Astrocyte of the cerebellum (primary cell): Measurements from ENCODE around the gene HSD17B8.
A peak's percentile ranks its signal among the peaks of the same experiment; 100 is the strongest.

ENCODE experiments used
- DNase-seq: peaks from one replicate; pipeline ENCODE4 v3.0.0-alpha.2; 2011; ENCODE audit warnings: low read depth
- H3K4me3 ChIP-seq: 2 replicates; pipeline ENCODE4 v1.5.1; 2011; ENCODE audit warnings: mild to moderate bottlenecking, low read depth, low read length, moderate library complexity
- CTCF ChIP-seq: IDR thresholded peaks from 2 replicates; pipeline ENCODE4 v1.5.1; 2012; ENCODE audit warnings: low read length, low read depth, moderate library complexity, mild to moderate bottlenecking; ENCODE audit errors: missing control alignments
- in situ Hi-C: cut with HindIII; loops from 2 replicates; pipeline ENCODE4 v1.10.0; 2017; ENCODE audit warnings: low sequenced_read_pairs

HSD17B8 gene

GRCh38 chr6:33191383-33192104, 12.9 kb upstream of the HSD17B8 start:
- TF ChIP-seq CTCF = no peak
- H3K4me3 ChIP-seq = no peak overlapping the region
- in situ Hi-C loops = no loop called here
- no peak for DNase-seq

- in situ Hi-C loops = no loop called here
- no peak for DNase-seq
- H3K4me3 ChIP-seq = peak within 1 kb of the TSS; percentile 32
- TF ChIP-seq CTCF = no peak
Observed at GRCh38 chr6:33192105-33192646, 12.3 kb upstream of the HSD17B8 start, which contains the start of gene COL11A2. Gene COL11A2, minus strand, starts transcription at chr6:33192467. Its CDS starts 227 bp downstream, at chr6:33192240.

- in situ Hi-C loops = no loop called here
- H3K4me3 ChIP-seq = peak overlapping the region; percentile 32
- DNase-seq = no peak
- no peak for TF ChIP-seq CTCF
Observed at GRCh38 chr6:33192671-33193602, 11.5 kb upstream of the HSD17B8 start.

- no peak for DNase-seq
Observed at GRCh38 chr6:33193619-33194018, 10.8 kb upstream of the HSD17B8 start.

GRCh38 chr6:33194431-33194979, 9.9 kb upstream of the HSD17B8 start:
- in situ Hi-C loops = no loop called here
- no peak for DNase-seq
- H3K4me3 ChIP-seq = no peak overlapping the region
- no peak for TF ChIP-seq CTCF

More at GRCh38 chr6:33193619-33194018, 10.8 kb upstream of the HSD17B8 start:
- TF ChIP-seq CTCF = no peak
- H3K4me3 ChIP-seq = no peak overlapping the region
- in situ Hi-C loops = no loop called here
